Mucosa of rectum (tissue), 2 donors: ENCODE data around the gene CCDC3.

Source experiments
- H3K27ac ChIP-seq, 2 donors: one replicate each; pipeline ENCODE4 v1.7.0; 2013; ENCODE audit warnings: inconsistent platforms in 2 of 2, low read depth in 2 of 2, low read length in 2 of 2
- H3K27me3 ChIP-seq, 2 donors: one replicate each; pipeline ENCODE4 v1.7.0; 2013; ENCODE audit warnings: low read length in 2 of 2; ENCODE audit not compliant: control insufficient read depth in 2 of 2, insufficient read depth in 2 of 2
- H3K36me3 ChIP-seq, 2 donors: one replicate each; pipeline ENCODE4 v1.7.0; 2013; ENCODE audit warnings: low read length in 2 of 2; ENCODE audit not compliant: control insufficient read depth in 2 of 2, insufficient read depth in 2 of 2
- H3K4me1 ChIP-seq, 2 donors: one replicate each; pipeline ENCODE4 v1.7.0; 2013; ENCODE audit warnings: low read length in 2 of 2, mild to moderate bottlenecking in 1 of 2; ENCODE audit not compliant: control insufficient read depth in 2 of 2, insufficient read depth in 2 of 2
- H3K4me3 ChIP-seq, 2 donors: one replicate each; pipeline ENCODE4 v1.7.0; 2013; ENCODE audit warnings: low read length in 2 of 2
- H3K9ac ChIP-seq, 2 donors: one replicate each; pipeline ENCODE4 v1.7.0; 2013; ENCODE audit warnings: low read length in 2 of 2, low read depth in 1 of 2, mild to moderate bottlenecking in 1 of 2
- H3K9me3 ChIP-seq, 2 donors: one replicate each; pipeline ENCODE4 v1.7.0; 2013; ENCODE audit warnings: low read length in 2 of 2; ENCODE audit not compliant: control insufficient read depth in 2 of 2
- donor health status: healthy.
- donor health status: Normal muscosa, but diverticular disease.

The CCDC3 gene

GRCh38 chr10:12907656-12908055 is 93.9 kb downstream of the CCDC3 start:
- H3K9me3 ChIP-seq, result no peaks in the 10 kb centered on the region
- H3K4me3 ChIP-seq, result no peak overlapping the region
- no peaks in the 10 kb centered on the region for H3K36me3 ChIP-seq

GRCh38 chr10:12906051-12906541 is 95.4 kb downstream of the CCDC3 start:
- H3K36me3 ChIP-seq, result no peaks in the 10 kb centered on the region

More at GRCh38 chr10:12907656-12908055, 93.9 kb downstream of the CCDC3 start:
- Histone ChIP-seq H3K27me3 (peaks cover 0 to 1% of the 10 kb centered on the region in 2 donors), H3K4me1 (no peaks in the 10 kb centered on the region), H3K9ac (no peak overlapping the region), H3K27ac (no peak overlapping the region)

GRCh38 chr10:12905067-12905466 is 96.4 kb downstream of the CCDC3 start:
- Histone ChIP-seq H3K36me3 (no peaks in the 10 kb centered on the region), H3K27me3 (peaks cover 0 to 1% of the 10 kb centered on the region in 2 donors), H3K9me3 (no peaks in the 10 kb centered on the region), H3K4me1 (no peaks in the 10 kb centered on the region), H3K9ac (no peak overlapping the region), H3K27ac (no peak overlapping the region), H3K4me3 (no peak overlapping the region)

More at GRCh38 chr10:12906051-12906541, 95.4 kb downstream of the CCDC3 start:
- Histone ChIP-seq H3K9ac (no peak overlapping the region), H3K4me3 (no peak overlapping the region), H3K27ac (no peak overlapping the region), H3K9me3 (no peaks in the 10 kb centered on the region), H3K4me1 (no peaks in the 10 kb centered on the region), H3K27me3 (peaks cover 0 to 1% of the 10 kb centered on the region in 2 donors)

GRCh38 chr10:12902851-12903358 is 98.6 kb downstream of the CCDC3 start:
- Histone ChIP-seq H3K27ac (no peak overlapping the region), H3K4me3 (no peak overlapping the region), H3K9me3 (no peaks in the 10 kb centered on the region), H3K36me3 (no peaks in the 10 kb centered on the region), H3K27me3 (no peaks in the 10 kb centered on the region), H3K9ac (no peak overlapping the region), H3K4me1 (no peaks in the 10 kb centered on the region)

GRCh38 chr10:12902135-12902572 is 99.4 kb downstream of the CCDC3 start:
- no peak overlapping the region for H3K4me3 ChIP-seq
- no peaks in the 10 kb centered on the region for H3K4me1 ChIP-seq
- no peaks in the 10 kb centered on the region for H3K9me3 ChIP-seq
- H3K36me3 ChIP-seq, result no peaks in the 10 kb centered on the region
- H3K9ac ChIP-seq, result no peak overlapping the region
- no peak overlapping the region for H3K27ac ChIP-seq
- H3K27me3 ChIP-seq, result no peaks in the 10 kb centered on the region

- H3K36me3 ChIP-seq, result no peaks in the 10 kb centered on the region
- no peaks in the 10 kb centered on the region for H3K9me3 ChIP-seq
- no peak overlapping the region for H3K27ac ChIP-seq
- H3K27me3 ChIP-seq, result no peaks in the 10 kb centered on the region
- no peaks in the 10 kb centered on the region for H3K4me1 ChIP-seq
- H3K9ac ChIP-seq, result no peak overlapping the region
- no peak overlapping the region for H3K4me3 ChIP-seq
Observed at GRCh38 chr10:12899546-12899945, 102.0 kb downstream of the CCDC3 start.

GRCh38 chr10:12898271-12898670 is 103.2 kb downstream of the CCDC3 start:
- Histone ChIP-seq H3K27ac (no peak overlapping the region), H3K4me1 (no peaks in the 10 kb centered on the region), H3K36me3 (no peaks in the 10 kb centered on the region), H3K9ac (no peak overlapping the region), H3K9me3 (peaks cover 0 to 2% of the 10 kb centered on the region in 2 donors), H3K4me3 (no peak overlapping the region), H3K27me3 (no peaks in the 10 kb centered on the region)

GRCh38 chr10:12897278-12897677 is 104.2 kb downstream of the CCDC3 start:
- H3K9ac ChIP-seq, result no peak overlapping the region
- H3K4me1 ChIP-seq, result no peaks in the 10 kb centered on the region
- no peak overlapping the region for H3K27ac ChIP-seq
- peaks cover 0 to 3% of the 10 kb centered on the region in 2 donors for H3K9me3 ChIP-seq
- no peaks in the 10 kb centered on the region for H3K36me3 ChIP-seq
- no peak overlapping the region for H3K4me3 ChIP-seq
- H3K27me3 ChIP-seq, result no peaks in the 10 kb centered on the region

GRCh38 chr10:12896251-12896650 is 105.3 kb downstream of the CCDC3 start:
- H3K4me3 ChIP-seq, result no peak overlapping the region
- no peaks in the 10 kb centered on the region for H3K4me1 ChIP-seq
- peaks cover 0 to 3% of the 10 kb centered on the region in 2 donors for H3K9me3 ChIP-seq
- no peak overlapping the region for H3K27ac ChIP-seq
- no peaks in the 10 kb centered on the region for H3K27me3 ChIP-seq
- H3K36me3 ChIP-seq, result no peaks in the 10 kb centered on the region
- no peak overlapping the region for H3K9ac ChIP-seq

GRCh38 chr10:12892924-12893323 is 108.6 kb downstream of the CCDC3 start:
- Histone ChIP-seq H3K9ac (no peak overlapping the region), H3K9me3 (peaks cover 0 to 3% of the 10 kb centered on the region in 2 donors), H3K4me3 (no peak overlapping the region), H3K36me3 (no peaks in the 10 kb centered on the region), H3K27ac (no peak overlapping the region), H3K4me1 (no peaks in the 10 kb centered on the region), H3K27me3 (no peaks in the 10 kb centered on the region)
